OCI-LY1 (cell line): Measurements from ENCODE around the gene ENPEP.
A peak's percentile ranks its signal among the peaks of the same experiment; 100 is the strongest.

ENCODE experiments used
- H2AFZ ChIP-seq: fragments of 200-600 bp; sonication (generic), shearing (Covaris generic); 2 replicates; pipeline ENCODE4 v1.6.0; 2014; ENCODE audit warnings: antibody characterized with exemption, mild to moderate bottlenecking, low read length
- H3F3A ChIP-seq: fragments of 200-600 bp; sonication (generic), shearing (Covaris generic); 2 replicates; pipeline ENCODE4 v1.6.0; 2014; ENCODE audit warnings: mild to moderate bottlenecking, antibody characterized with exemption, low read length, moderate library complexity; ENCODE audit not compliant: insufficient read depth
- H3K27ac ChIP-seq: fragments of 200-600 bp; sonication (generic); 2 replicates; pipeline ENCODE4 v1.5.1; 2014; ENCODE audit warnings: low read length, mixed run types, mild to moderate bottlenecking, low read depth; ENCODE audit not compliant: poor library complexity, severe bottlenecking
- H3K27me3 ChIP-seq: fragments of 200-600 bp; sonication (generic); 2 replicates; pipeline ENCODE4 v1.6.0; 2014; ENCODE audit warnings: antibody characterized with exemption, mild to moderate bottlenecking, low read length, moderate library complexity; ENCODE audit not compliant: insufficient read depth
- H3K36me3 ChIP-seq: fragments of 200-600 bp; sonication (generic); 2 replicates; pipeline ENCODE4 v1.6.1; 2014; ENCODE audit warnings: mild to moderate bottlenecking, antibody characterized with exemption, low read length, moderate library complexity, mixed read lengths; ENCODE audit not compliant: insufficient read depth
- H3K4me1 ChIP-seq: fragments of 200-600 bp; sonication (generic); 2 replicates; pipeline ENCODE4 v1.5.1; 2014; ENCODE audit warnings: mild to moderate bottlenecking, low read length, moderate library complexity; ENCODE audit not compliant: insufficient read depth, severe bottlenecking
- H3K4me2 ChIP-seq: fragments of 200-600 bp; sonication (generic), shearing (Covaris generic); 2 replicates; pipeline ENCODE4 v1.6.1; 2014; ENCODE audit warnings: low read length
- H3K4me3 ChIP-seq: fragments of 200-600 bp; sonication (generic); 2 replicates; pipeline ENCODE4 v1.5.1; 2014; ENCODE audit warnings: low read length, low read depth, mild to moderate bottlenecking, mixed read lengths; ENCODE audit not compliant: poor library complexity, severe bottlenecking
- H3K79me2 ChIP-seq: fragments of 200-600 bp; shearing (Covaris generic); 2 replicates; pipeline ENCODE4 v1.6.1; 2016; ENCODE audit warnings: mixed run types, low read length, mixed read lengths; ENCODE audit not compliant: insufficient read depth
- H3K9ac ChIP-seq: fragments of 200-600 bp; sonication (generic), shearing (Covaris generic); 2 replicates; pipeline ENCODE4 v1.6.1; 2014; ENCODE audit warnings: mild to moderate bottlenecking, low read length, mixed read lengths
- H3K9me2 ChIP-seq: fragments of 200-600 bp; sonication (generic), shearing (Covaris generic); 2 replicates; pipeline ENCODE4 v1.6.1; 2014; ENCODE audit warnings: low read depth, mild to moderate bottlenecking, low read length, mixed read lengths
- H3K9me3 ChIP-seq: fragments of 200-600 bp; shearing (Covaris generic); 2 replicates; pipeline ENCODE4 v1.6.1; 2014; ENCODE audit warnings: low read length, mixed read lengths
- H4K20me1 ChIP-seq: fragments of 200-600 bp; sonication (generic), shearing (Covaris generic); 2 replicates; pipeline ENCODE4 v1.6.0; 2016; ENCODE audit warnings: mild to moderate bottlenecking, low read length; ENCODE audit not compliant: insufficient read depth
- EZH2 ChIP-seq: fragments of 200-600 bp; sonication (generic), shearing (Covaris generic); IDR thresholded peaks from 2 replicates; pipeline ENCODE4 v1.8.0; 2017; ENCODE audit warnings: borderline replicate concordance, mixed run types, mild to moderate bottlenecking, antibody characterized with exemption, low read length, moderate library complexity, mixed read lengths
- TF ChIP-seq, protein P1 (sequence below): fragments of 200-600 bp; sonication (generic), shearing (Covaris generic); IDR thresholded peaks from 2 replicates; pipeline ENCODE4 v1.5.1; 2017; ENCODE audit warnings: mild to moderate bottlenecking, antibody characterized with exemption, low read length, moderate library complexity, mixed read lengths

The ENPEP gene

DNA sequence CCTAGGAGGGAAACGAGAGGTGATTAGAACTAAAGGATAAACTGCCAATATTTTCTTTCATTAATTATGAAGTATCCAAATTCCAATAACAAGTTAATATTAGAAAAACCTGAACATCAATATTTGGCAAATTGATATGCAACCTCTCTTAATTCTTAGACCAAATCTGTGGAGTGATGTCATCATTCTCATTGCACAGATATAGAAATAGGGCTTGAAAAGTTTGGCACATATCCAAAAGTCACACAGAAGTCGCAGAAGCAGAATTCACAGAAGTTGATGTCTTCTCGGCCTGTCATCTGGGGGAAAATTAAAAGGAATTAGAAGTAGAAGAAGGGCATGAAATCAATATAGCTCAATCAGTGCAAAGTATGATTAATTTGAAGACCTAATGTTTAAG lies 36.9 kb downstream of the ENPEP start:
- no peak for TF ChIP-seq EZH2
- TF ChIP-seq, protein P1, sequence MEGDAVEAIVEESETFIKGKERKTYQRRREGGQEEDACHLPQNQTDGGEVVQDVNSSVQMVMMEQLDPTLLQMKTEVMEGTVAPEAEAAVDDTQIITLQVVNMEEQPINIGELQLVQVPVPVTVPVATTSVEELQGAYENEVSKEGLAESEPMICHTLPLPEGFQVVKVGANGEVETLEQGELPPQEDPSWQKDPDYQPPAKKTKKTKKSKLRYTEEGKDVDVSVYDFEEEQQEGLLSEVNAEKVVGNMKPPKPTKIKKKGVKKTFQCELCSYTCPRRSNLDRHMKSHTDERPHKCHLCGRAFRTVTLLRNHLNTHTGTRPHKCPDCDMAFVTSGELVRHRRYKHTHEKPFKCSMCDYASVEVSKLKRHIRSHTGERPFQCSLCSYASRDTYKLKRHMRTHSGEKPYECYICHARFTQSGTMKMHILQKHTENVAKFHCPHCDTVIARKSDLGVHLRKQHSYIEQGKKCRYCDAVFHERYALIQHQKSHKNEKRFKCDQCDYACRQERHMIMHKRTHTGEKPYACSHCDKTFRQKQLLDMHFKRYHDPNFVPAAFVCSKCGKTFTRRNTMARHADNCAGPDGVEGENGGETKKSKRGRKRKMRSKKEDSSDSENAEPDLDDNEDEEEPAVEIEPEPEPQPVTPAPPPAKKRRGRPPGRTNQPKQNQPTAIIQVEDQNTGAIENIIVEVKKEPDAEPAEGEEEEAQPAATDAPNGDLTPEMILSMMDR: no peak
- Histone ChIP-seq H3K27ac (no peak overlapping the region), H3K4me1 (peaks cover 8% of the 10 kb centered on the region), H3K4me2 (no peak overlapping the region), H4K20me1 (no peaks in the 10 kb centered on the region), H3K9me3 (no peaks in the 10 kb centered on the region), H3K27me3 (no peaks in the 10 kb centered on the region), H2AFZ (no peak overlapping the region), H3K9me2 (no peaks in the 10 kb centered on the region), H3F3A (no peaks in the 10 kb centered on the region; the same call in 1 of the 2 replicates), H3K9ac (no peak overlapping the region), H3K4me3 (no peak overlapping the region), H3K36me3 (no peaks in the 10 kb centered on the region), H3K79me2 (no peaks in the 10 kb centered on the region)

DNA sequence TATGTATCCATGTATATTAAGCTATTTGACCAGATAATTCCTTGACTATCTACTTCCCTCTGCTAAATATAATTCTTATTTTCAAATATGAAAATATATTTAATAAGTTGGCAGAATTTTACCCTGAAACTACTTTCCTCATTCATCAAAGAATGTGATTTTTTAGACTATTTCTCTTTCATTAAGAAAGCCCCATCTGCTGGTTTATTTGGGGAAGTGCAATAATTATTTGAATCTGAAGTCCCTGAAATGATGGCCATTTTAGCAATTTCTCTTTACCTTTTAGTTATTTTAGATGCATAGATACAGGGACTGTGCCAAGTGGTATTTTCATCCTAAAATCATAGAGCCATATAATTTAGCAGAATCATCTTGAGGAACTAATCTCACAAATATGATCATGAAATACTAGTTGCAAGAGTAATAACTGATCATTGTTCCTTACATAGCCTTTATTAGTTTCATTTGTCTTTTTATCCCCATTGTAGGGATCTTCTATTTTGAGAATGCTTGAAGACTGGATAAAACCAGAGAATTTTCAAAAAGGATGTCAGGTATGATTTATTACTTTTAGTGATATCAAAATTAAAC lies 39.0 kb downstream of the ENPEP start:
- no peaks in the 10 kb centered on the region; the same call in 1 of the 2 replicates for H3F3A ChIP-seq
- no peaks in the 10 kb centered on the region for H3K36me3 ChIP-seq
- peaks cover 8% of the 10 kb centered on the region for H3K4me1 ChIP-seq
- H2AFZ ChIP-seq: no peak overlapping the region
- no peak overlapping the region for H3K9ac ChIP-seq
- no peak overlapping the region for H3K4me3 ChIP-seq
- H3K27me3 ChIP-seq: no peaks in the 10 kb centered on the region
- no peaks in the 10 kb centered on the region for H3K9me2 ChIP-seq
- TF ChIP-seq, protein P1: peak; percentile 60
- TF ChIP-seq EZH2: no peak
- no peak overlapping the region for H3K27ac ChIP-seq
- H3K4me2 ChIP-seq: no peak overlapping the region
- no peaks in the 10 kb centered on the region for H3K79me2 ChIP-seq
- no peaks in the 10 kb centered on the region for H4K20me1 ChIP-seq
- no peaks in the 10 kb centered on the region for H3K9me3 ChIP-seq

- H3K4me2 ChIP-seq: peak overlapping the region; percentile 67
- no peaks in the 10 kb centered on the region for H3K9me3 ChIP-seq
- H3K9me2 ChIP-seq: no peaks in the 10 kb centered on the region
- peak overlapping the region; percentile 19; the same call in 1 of the 2 replicates for H3K9ac ChIP-seq
- H4K20me1 ChIP-seq: no peaks in the 10 kb centered on the region
- peak overlapping the region; percentile 48; the same call in 1 of the 2 replicates for H2AFZ ChIP-seq
- no peak for TF ChIP-seq EZH2
- TF ChIP-seq, protein P1: no peak
- no peaks in the 10 kb centered on the region for H3K79me2 ChIP-seq
- peak overlapping the region; percentile 58 for H3K4me3 ChIP-seq
- no peaks in the 10 kb centered on the region for H3K27me3 ChIP-seq
- peaks cover 8% of the 10 kb centered on the region for H3K4me1 ChIP-seq
- no peaks in the 10 kb centered on the region; the same call in 1 of the 2 replicates for H3F3A ChIP-seq
- no peaks in the 10 kb centered on the region for H3K36me3 ChIP-seq
- H3K27ac ChIP-seq: no peak overlapping the region
Measured at GRCh38 chr4:110515676-110516075, 39.7 kb downstream of the ENPEP start.
